ENCODE measurements around the gene ZFYVE21.

DNA sequence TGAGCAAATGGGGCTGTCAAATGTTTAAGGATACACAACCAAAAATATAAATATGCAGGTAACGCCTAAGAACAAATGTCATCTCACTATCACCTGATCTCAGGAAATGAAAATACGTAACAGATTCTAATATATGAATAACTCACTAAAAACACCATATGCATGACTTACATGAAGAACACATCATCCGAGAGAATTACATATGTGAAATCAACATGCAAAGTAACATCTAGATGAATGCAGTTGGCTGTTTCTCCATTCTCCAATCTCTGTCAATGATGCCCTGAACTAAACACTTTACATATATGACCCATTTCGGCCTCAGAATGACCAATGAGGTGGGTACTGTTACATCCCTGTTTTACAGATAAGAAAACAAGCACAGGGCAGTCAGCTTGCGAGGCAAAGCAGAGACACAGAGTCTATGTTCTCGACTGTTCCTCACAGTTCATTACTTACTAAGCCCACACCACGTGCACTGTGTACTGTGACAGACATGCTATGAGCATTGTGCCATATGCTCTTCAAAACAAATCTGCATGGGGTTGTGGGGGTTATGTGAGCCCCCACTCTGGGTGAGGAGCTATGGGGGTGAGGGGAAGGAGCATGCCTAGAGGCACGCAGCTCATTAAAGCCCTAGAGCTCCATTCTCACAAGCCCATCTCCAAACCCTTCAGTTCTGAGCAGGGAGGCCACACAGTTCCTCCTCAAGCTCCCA is 42.6 kb downstream of the ZFYVE21 start:
- TF ChIP-seq, protein P1, sequence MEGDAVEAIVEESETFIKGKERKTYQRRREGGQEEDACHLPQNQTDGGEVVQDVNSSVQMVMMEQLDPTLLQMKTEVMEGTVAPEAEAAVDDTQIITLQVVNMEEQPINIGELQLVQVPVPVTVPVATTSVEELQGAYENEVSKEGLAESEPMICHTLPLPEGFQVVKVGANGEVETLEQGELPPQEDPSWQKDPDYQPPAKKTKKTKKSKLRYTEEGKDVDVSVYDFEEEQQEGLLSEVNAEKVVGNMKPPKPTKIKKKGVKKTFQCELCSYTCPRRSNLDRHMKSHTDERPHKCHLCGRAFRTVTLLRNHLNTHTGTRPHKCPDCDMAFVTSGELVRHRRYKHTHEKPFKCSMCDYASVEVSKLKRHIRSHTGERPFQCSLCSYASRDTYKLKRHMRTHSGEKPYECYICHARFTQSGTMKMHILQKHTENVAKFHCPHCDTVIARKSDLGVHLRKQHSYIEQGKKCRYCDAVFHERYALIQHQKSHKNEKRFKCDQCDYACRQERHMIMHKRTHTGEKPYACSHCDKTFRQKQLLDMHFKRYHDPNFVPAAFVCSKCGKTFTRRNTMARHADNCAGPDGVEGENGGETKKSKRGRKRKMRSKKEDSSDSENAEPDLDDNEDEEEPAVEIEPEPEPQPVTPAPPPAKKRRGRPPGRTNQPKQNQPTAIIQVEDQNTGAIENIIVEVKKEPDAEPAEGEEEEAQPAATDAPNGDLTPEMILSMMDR (IDR thresholded peaks at IDR 0.05), result no peak
- TF ChIP-seq POLR2AphosphoS5 (IDR thresholded peaks at IDR 0.05), result no peak

All from gastroesophageal sphincter (tissue), 3 donors.